Colonic mucosa (tissue), 4 donors: Measurements from ENCODE around the gene RALY. TPM values are rescaled to one million over a fixed set of nuclear protein-coding genes. Genes with fewer than 3 reads are reported as not detected.
A peak's percentile ranks its signal among the peaks of the same experiment; 100 is the strongest.

ENCODE experiments used
- DNase-seq: peaks from one replicate; pipeline ENCODE4 v3.0.0-alpha.2; 2020
- H3K27ac ChIP-seq: fragments of 200-600 bp; one replicate; pipeline ENCODE4 v1.8.0; 2021
- H3K27me3 ChIP-seq: fragments of 200-600 bp; one replicate; pipeline ENCODE4 v1.8.0; 2021
- H3K36me3 ChIP-seq: fragments of 200-600 bp; one replicate; pipeline ENCODE4 v1.8.0; 2021
- H3K4me1 ChIP-seq: fragments of 200-600 bp; one replicate; pipeline ENCODE4 v1.8.0; 2021; ENCODE audit warnings: mild to moderate bottlenecking
- H3K4me3 ChIP-seq: fragments of 200-600 bp; one replicate; pipeline ENCODE4 v1.8.0; 2021
- H3K9ac ChIP-seq, 2 donors: one replicate each; pipeline ENCODE4 v1.7.0; 2013; ENCODE audit warnings: control low read depth in 2 of 2, low read depth in 2 of 2, low read length in 2 of 2
- H3K9me3 ChIP-seq: fragments of 200-600 bp; one replicate; pipeline ENCODE4 v1.8.0; 2021
- CTCF ChIP-seq: fragments of 200-600 bp; IDR thresholded peaks from one replicate; pipeline ENCODE4 v1.8.0; 2022; ENCODE audit warnings: antibody characterized with exemption, mild to moderate bottlenecking
- intact Hi-C: fragments of 100-400 bp; cut with DNase I; formaldehyde crosslinking; loops from one replicate; pipeline ENCODE4 v1.14.1; 2022
- total RNA-seq, 2 donors: library from RNA; stranded (reverse); fragmentation: NEBNext Ultra II Directional in 1 of 2; extraction: Animal tissue kit (Norgen Biotek cat#: 25700) in 1 of 2; gene quantifications; one replicate each; pipeline ENCODE4 v1.2.1, GENCODE V29; 2021
- donor health status: healthy.
- donor health status: DM: no; HTN: no; CAD: no.
- donor health status: DM: no; HTN: no; CAD: no.

The RALY gene
- total RNA-seq, 2 donors from 2014 or later = 196 to 212 TPM

GRCh38 chr20:34037121-34037520 is 43.4 kb downstream of the RALY start:
- Histone ChIP-seq H3K36me3 (no peaks in the 10 kb centered on the region), H3K4me3 (no peak overlapping the region), H3K9ac (no peak overlapping the region), H3K9me3 (no peaks in the 10 kb centered on the region), H3K4me1 (peaks cover 10% of the 10 kb centered on the region), H3K27ac (peak overlapping the region; percentile 22), H3K27me3 (no peaks in the 10 kb centered on the region)
- intact Hi-C loops = no loop called here
- no peak for TF ChIP-seq CTCF
- no peak for DNase-seq

GRCh38 chr20:34037767-34038166 is 44.1 kb downstream of the RALY start:
- intact Hi-C loops = no loop called here
- Histone ChIP-seq H3K9ac (no peak overlapping the region), H3K9me3 (no peaks in the 10 kb centered on the region), H3K27me3 (no peaks in the 10 kb centered on the region), H3K4me1 (peaks cover 10% of the 10 kb centered on the region), H3K36me3 (no peaks in the 10 kb centered on the region), H3K4me3 (no peak overlapping the region), H3K27ac (peak overlapping the region; percentile 22)
- no peak for DNase-seq
- TF ChIP-seq CTCF = no peak

GRCh38 chr20:34040300-34040995 is 46.7 kb downstream of the RALY start:
- Histone ChIP-seq H3K9ac (no peak overlapping the region), H3K9me3 (no peaks in the 10 kb centered on the region), H3K4me3 (no peak overlapping the region), H3K4me1 (peaks cover 10% of the 10 kb centered on the region), H3K27ac (no peak overlapping the region), H3K27me3 (no peaks in the 10 kb centered on the region), H3K36me3 (no peaks in the 10 kb centered on the region)
- intact Hi-C loops = no loop called here
- no peak for TF ChIP-seq CTCF
- no peak for DNase-seq

- no peak overlapping the region for H3K9ac ChIP-seq
- no peak overlapping the region for H3K27ac ChIP-seq
- no peaks in the 10 kb centered on the region for H3K9me3 ChIP-seq
- H3K4me3 ChIP-seq = no peak overlapping the region
- intact Hi-C loops = no loop called here
- no peak for DNase-seq
- no peaks in the 10 kb centered on the region for H3K27me3 ChIP-seq
- H3K4me1 ChIP-seq = peaks cover 10% of the 10 kb centered on the region
- no peaks in the 10 kb centered on the region for H3K36me3 ChIP-seq
- TF ChIP-seq CTCF = no peak
These were observed 47.5 kb downstream of the RALY start for GRCh38 chr20:34041226-34041625.

GRCh38 chr20:34042262-34042661 is 48.6 kb downstream of the RALY start:
- H3K36me3 ChIP-seq = no peaks in the 10 kb centered on the region
- H3K27me3 ChIP-seq = no peaks in the 10 kb centered on the region
- H3K27ac ChIP-seq = no peak overlapping the region
- no peak for DNase-seq
- H3K4me3 ChIP-seq = no peak overlapping the region
- H3K9me3 ChIP-seq = no peaks in the 10 kb centered on the region
- H3K9ac ChIP-seq = no peak overlapping the region
- no peak for TF ChIP-seq CTCF
- intact Hi-C loops = no loop called here
- H3K4me1 ChIP-seq = peaks cover 8% of the 10 kb centered on the region
